Gastrocnemius medialis (tissue), 4 donors: ENCODE measurements around the gene NDUFA5. TPM values are rescaled to one million over a fixed set of nuclear protein-coding genes. Genes with fewer than 3 reads are reported as not detected.

Experiments used
- ATAC-seq, 2 donors: fragments of 150-250 bp; one replicate each; pipeline ENCODE4 v1.9.1; 2016
- DNase-seq, 2 donors: peaks; one replicate each; pipeline ENCODE4 v3.0.0-alpha.2; 2019
- H3K27ac ChIP-seq, 4 donors: fragments of 200-600 bp; sonication (generic); 1 replicate in 1 of 4; 2 replicates in 3 of 4; pipeline ENCODE4 v1.5.1; 2016 to 2018; ENCODE audit warnings: mild to moderate bottlenecking in 2 of 4, moderate library complexity in 1 of 4
- H3K27me3 ChIP-seq, 3 donors: fragments of 200-600 bp; sonication (generic) in 2 of 3; 1 replicate in 1 of 3; 2 replicates in 2 of 3; pipeline versions ENCODE4 v1.5.1 to v1.6.0; 2016 to 2019; ENCODE audit warnings: mild to moderate bottlenecking in 1 of 3, moderate library complexity in 1 of 3
- H3K36me3 ChIP-seq, 2 donors: fragments of 200-600 bp; sonication (generic) in 1 of 2; one replicate each; pipeline ENCODE4 v1.5.1; 2017 to 2018
- H3K4me1 ChIP-seq, 2 donors: fragments of 200-600 bp; sonication (generic) in 1 of 2; one replicate each; pipeline ENCODE4 v1.5.1; 2016 to 2017; ENCODE audit warnings: mild to moderate bottlenecking in 2 of 2
- H3K4me3 ChIP-seq, 4 donors: fragments of 200-600 bp; sonication (generic) in 3 of 4; 1 replicate in 1 of 4; 2 replicates in 3 of 4; pipeline ENCODE4 v1.5.1; 2016 to 2019; ENCODE audit warnings: mild to moderate bottlenecking in 2 of 4
- H3K9me3 ChIP-seq, 3 donors: fragments of 200-600 bp; sonication (generic) in 2 of 3; 1 replicate in 1 of 3; 2 replicates in 2 of 3; pipeline ENCODE4 v1.5.1; 2016 to 2019
- POLR2A ChIP-seq, 2 donors: fragments of 450-650 bp; IDR thresholded peaks; one replicate each; pipeline ENCODE4 v1.6.1; 2017; ENCODE audit warnings: antibody characterized with exemption in 2 of 2, mild to moderate bottlenecking in 2 of 2, moderate library complexity in 2 of 2
- in situ Hi-C, 4 donors: fragments of 200-750 bp; cut with MboI; loops; one replicate each; pipeline versions ENCODE4 v1.15.0 to v1.8.0; 2017; ENCODE audit warnings: low sequenced_read_pairs in 4 of 4
- intact Hi-C: fragments of 100-400 bp; cut with DNase I; formaldehyde crosslinking; loops from one replicate; pipeline ENCODE4 v1.15.1; 2023; ENCODE audit warnings: low total_unique reads
- total RNA-seq, 4 donors: library from RNA; depleted of rRNA; stranded (reverse); fragments of >200 nt; gene quantifications; one replicate each; pipeline versions ENCODE4 v1.1.0 to v1.2.3, GENCODE V29; 2016
- TF ChIP-seq, protein P1 (sequence below), 5 experiments: fragments of 450-650 bp in 3 of 5; fragments of 200-600 bp in 2 of 5; sonication (generic) in 2 of 5; IDR thresholded peaks in 4 of 5; conservative IDR thresholded peaks in 1 of 5; 1 replicate in 4 of 5; 2 replicates in 1 of 5; pipeline ENCODE4 v1.5.1; 2016 to 2019; ENCODE audit warnings: antibody characterized with exemption in 5 of 5, mild to moderate bottlenecking in 3 of 5, moderate library complexity in 3 of 5

NDUFA5 gene
- total RNA-seq, 4 donors from 2014 or later: 82.8 to 148 (median 137) TPM

- intact Hi-C loops: loop anchor here (10.0 kb wide), 1 partner anchor 372 kb away; no protein-coding TSS in a partner anchor
Measured at GRCh38 chr7:123492485-123492884, 65.1 kb downstream of the NDUFA5 start.

More at GRCh38 chr7:123492485-123492884, 65.1 kb downstream of the NDUFA5 start:
- ATAC-seq (no peak), DNase-seq (no peak)
- TF ChIP-seq, protein P1, sequence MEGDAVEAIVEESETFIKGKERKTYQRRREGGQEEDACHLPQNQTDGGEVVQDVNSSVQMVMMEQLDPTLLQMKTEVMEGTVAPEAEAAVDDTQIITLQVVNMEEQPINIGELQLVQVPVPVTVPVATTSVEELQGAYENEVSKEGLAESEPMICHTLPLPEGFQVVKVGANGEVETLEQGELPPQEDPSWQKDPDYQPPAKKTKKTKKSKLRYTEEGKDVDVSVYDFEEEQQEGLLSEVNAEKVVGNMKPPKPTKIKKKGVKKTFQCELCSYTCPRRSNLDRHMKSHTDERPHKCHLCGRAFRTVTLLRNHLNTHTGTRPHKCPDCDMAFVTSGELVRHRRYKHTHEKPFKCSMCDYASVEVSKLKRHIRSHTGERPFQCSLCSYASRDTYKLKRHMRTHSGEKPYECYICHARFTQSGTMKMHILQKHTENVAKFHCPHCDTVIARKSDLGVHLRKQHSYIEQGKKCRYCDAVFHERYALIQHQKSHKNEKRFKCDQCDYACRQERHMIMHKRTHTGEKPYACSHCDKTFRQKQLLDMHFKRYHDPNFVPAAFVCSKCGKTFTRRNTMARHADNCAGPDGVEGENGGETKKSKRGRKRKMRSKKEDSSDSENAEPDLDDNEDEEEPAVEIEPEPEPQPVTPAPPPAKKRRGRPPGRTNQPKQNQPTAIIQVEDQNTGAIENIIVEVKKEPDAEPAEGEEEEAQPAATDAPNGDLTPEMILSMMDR (IDR thresholded peaks at IDR 0.05 in 4 of 5, conservative IDR thresholded peaks at IDR 0.05 in 1 of 5): no peak
- TF ChIP-seq POLR2A (IDR thresholded peaks at IDR 0.05): no peak
- Histone ChIP-seq H3K36me3 (no peaks in the 10 kb centered on the region), H3K27ac (no peak overlapping the region), H3K27me3 (no peaks in the 10 kb centered on the region), H3K9me3 (peaks cover 0 to 5% (median 0%) of the 10 kb centered on the region in 3 donors), H3K4me3 (no peak overlapping the region), H3K4me1 (peaks cover 0 to 6% of the 10 kb centered on the region in 2 donors)
- in situ Hi-C loops: loop anchor here in 1 of 4 donors (5.0 kb wide), 1 partner anchor 45 kb away; no protein-coding TSS in a partner anchor

Other genes starting within 250 kb of the NDUFA5 start
- under 1 TPM in 3 of 4 donors, not detected in 1; 0.15 to 0.42 (median 0.26) TPM for gene IQUB, start 23.2 kb downstream of the NDUFA5 start, total RNA-seq
- gene ASB15, start 44.0 kb upstream of the NDUFA5 start, total RNA-seq: 10 to 100 TPM in 2 of 4 donors, 1 to 10 TPM in 2; 5.3 to 26.0 (median 10.4) TPM
- gene LMOD2, start 98.0 kb upstream of the NDUFA5 start, total RNA-seq: 100 to 1,000 TPM; 150 to 518 (median 314) TPM
- 10 to 100 TPM; 29.0 to 40.4 (median 33.0) TPM for gene WASL, start 191.2 kb upstream of the NDUFA5 start, total RNA-seq